Stromal cell of bone marrow (primary cell): Measurements from ENCODE around the gene CABLES2.
"Not testable (repeated sequence)": the region's sequence is repeated elsewhere in the genome, so short reads cannot be mapped to it uniquely, and the experiment has no call there.

ENCODE experiments used
- DNase-seq: peaks from one replicate; pipeline ENCODE4 v3.0.0-alpha.2; 2012; ENCODE audit warnings: low read depth

The CABLES2 gene

DNA sequence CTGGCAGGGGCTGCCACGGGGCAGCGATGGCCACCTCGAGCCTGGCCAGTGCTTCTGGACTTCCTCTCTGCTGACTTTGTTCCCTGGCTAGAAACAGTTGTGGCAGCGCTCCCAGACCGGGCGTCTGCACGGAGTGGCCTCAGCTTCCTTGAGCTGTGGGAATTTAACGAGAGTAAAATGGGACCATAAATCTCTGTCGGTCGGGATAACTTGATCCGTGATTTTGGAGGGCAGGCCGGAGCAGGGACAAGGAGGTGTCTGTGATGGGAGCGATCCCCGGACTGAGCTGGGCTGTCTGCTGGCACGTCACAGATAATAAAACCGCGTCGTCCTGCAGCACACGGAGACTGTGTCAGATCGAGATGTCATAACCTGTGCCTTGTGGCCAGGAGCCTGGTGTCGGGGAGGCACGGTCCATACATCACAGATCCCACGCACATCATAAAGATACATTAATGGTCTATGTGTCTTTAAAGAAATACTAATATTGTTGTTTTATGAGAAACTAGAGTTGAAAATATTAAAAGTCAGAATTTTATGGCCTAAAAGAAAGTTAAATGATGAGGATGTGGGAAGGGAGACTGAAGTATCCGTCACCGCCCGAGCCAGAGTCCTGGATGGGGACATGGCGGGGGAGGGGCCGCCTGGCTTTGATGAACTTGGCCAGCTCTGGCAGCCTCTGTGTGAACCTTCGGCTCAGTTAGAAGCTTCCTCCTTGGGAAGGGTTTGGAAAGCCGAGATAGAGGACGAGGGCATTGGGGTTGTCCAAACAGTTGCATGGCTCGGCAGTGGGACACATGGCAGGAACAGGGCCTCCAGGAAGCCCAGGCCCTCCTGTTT, 26.8 kb upstream of the CABLES2 start:
- no peak for DNase-seq

DNA sequence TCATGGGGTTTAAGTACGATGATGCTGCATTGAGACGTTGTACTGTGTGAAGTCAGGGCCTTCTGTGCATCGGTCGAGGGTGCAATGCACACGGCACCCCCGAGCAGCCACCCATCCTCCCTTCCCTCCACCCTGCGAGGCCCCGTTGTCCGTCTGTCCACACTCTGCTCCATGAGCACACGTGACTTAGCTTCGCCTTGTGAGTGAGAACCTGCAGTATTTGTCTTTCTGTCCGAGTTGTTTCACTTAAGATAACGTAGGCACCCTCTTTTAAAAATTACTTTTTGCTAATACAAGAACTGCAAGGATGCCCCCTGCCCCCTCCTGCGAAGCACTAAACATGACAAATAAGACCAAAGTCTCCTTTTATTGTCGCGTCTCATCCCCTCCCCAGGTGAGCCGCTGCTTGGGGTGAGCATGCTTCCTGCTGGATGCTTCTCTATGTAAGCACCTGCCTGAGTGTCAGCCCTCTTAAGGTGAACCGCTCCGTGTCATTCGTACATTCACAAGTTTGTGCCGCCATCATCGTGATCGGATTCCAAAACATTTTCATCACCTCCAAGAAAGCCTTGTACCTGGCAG, 23.9 kb upstream of the CABLES2 start:
- no peak for DNase-seq

DNA sequence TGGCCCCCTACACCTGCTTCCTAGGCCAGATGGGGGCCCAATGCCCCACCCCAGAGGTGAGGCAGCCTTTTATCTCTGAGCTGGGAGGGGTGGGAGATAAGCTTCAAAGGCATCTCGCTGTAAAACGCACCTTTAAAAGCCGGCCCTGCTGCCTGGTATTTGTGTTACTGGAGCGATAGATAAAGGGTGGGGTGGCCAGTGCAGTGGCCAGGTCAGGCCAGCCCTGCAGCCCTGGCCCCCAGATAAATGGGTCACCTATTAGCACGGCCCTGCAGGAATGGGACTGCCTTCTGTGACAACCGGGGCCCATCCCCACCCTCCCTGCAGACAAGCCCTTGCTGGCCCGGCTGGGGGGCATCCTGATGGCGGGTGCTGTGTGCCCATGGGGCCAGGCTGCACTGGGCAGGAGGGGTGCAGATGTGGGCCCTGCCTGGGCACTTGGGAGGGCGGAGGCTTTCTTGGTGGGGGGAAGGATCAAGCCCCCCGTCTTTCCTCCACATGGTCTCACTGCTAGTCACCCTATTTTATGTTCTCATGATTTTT, 23.3 kb upstream of the CABLES2 start:
- no peak for DNase-seq

DNA sequence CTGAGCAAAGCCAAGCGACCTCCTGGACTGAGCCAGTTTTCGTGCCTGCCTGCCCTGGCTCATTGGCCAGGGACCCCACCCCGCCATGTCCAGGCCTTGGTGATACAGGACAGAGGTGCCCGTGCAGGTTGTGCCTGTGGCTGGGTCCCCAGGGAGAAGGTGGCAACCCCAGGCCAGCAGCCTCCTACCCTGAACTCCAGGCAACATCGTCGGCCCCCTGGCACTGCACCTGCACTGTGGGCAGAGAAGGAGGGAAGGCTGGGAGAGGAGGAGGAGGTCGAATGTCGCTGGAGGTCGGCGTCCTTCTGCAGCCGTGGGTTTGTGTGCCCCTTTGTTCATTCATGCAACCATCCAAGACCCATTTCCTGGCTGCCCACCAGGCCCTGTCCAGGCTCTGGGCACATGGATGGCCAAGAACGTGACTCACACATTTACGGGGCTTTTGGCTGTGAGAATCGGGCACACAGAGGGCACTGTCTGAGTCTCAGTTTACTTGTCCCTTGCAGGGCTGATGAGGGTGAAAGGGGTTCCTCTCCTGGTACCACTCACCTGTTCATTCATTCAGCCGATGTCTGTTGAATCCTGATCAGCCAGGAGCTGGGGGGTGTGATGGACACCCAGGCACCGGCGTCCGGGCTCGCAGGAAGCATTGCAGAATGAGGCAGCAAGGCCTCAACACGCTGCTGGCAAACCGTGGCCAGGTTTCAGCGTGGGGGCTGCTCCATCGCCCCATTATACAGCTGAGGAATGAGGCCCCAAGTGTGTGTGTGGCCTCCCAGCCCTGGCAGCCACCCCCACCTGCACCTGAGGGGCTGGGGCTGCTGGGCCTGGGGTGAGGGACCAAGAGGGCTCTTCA, 22.6 kb upstream of the CABLES2 start:
- DNase-seq, result no peak

DNA sequence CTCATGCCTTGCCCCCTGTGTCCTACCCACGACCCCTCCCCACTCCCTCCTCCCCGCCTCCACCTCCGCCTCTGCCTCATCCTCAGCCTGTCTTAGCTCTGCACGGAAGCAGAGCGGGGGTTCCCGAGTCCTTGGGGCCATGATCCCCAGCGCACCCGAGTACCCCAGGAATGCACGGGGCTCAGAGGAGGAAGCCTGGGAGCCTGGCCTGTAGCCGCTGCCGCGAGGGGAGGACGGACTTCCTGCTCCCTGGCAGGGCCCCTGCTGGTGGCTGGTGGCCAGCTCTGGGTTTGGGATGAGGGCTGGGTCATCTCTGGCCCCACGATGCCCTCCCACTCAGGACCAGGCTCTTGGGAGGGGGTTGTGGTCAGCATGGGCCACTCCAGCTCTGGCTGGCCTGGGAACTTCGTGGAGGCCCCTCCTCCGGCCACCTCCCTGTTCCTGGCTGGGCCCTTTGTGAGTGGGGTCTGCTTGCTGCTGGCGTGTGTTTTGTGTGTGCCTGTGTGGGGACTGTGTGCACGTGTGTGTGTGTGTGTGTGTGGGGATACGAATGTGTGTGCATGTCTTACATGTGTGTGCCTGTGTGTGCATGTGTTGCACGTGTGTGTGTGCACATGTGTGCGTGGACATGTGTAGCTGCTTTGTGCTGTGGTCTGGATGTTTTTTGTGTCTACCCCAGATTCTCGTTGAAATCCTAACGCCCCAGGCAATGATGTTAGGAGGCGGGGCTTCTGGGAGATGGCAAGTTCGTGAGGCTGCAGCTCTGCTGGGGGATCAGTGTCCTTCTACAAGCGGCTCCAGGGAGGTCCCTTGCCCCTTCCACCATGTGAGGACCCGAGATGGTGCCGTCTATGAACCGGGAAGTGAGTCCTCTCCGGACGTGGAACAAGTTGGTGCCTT, 21.6 kb upstream of the CABLES2 start:
- DNase-seq, result no peak

DNA sequence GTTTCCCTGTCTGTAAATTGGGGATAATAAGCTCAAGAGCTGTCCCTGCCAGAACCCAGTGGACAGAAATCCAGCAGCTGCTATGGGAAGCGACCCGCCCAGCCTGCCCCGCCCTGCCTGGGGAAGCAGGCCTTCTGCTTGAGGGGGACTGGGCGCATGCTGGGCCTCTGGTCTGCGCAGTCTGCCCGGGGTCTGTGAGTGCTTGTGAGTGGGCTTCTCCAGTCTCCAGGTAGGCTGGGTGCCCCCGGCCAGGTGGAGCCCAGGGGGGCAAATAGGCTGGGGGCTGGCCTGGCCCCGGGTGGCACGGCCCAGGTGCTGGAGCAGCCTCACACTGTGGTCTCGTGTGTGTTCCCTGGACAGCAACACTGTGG, 20.9 kb upstream of the CABLES2 start:
- DNase-seq, result no peak

DNA sequence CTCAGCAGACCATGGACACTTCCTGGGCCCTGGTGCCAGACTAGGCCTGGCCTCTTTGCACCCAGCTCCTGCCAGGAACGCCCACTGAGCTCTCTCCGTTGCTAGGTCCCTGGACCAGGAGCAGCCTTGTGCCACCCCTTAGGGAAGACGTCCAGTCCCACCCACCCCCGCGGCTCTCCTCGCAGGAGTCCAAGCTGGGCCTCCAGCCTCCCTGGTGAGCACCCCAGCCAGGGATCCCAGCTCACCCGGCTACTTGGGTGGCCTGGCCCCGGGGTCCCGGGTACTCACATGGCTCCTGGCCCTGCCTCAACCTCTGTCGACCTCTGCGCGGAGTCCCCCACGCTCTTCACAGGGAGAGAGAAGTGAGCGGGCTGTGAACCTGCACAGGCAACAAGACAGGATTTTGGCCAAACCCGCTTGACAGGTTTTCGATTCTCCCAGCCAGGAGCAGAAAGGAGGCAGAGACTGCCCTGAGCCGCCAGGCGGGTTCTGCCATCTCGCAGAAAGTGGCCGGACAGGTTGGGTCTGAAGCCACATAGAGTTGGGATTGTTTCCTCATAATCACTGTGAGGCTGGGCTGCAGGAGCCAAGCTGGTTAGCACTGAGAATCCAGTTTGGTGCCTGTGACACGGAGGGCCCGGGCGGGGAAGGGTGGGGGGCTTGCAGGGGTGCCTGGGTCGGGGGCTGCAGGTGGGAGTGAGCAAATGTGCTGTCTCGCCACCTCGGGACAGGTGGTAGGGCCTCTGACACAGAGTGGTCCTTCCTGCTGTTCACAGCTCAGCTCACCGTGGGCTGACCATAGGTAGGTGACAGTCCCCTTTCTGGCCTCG, 20.3 kb upstream of the CABLES2 start, which contains the start of gene RBBP8NL:
TSS of gene RBBP8NL (minus strand) at position 368 of the 830 bp plus-strand sequence. CDS start 7,892 bp downstream, outside the sequence.
- DNase-seq, result no peak

DNA sequence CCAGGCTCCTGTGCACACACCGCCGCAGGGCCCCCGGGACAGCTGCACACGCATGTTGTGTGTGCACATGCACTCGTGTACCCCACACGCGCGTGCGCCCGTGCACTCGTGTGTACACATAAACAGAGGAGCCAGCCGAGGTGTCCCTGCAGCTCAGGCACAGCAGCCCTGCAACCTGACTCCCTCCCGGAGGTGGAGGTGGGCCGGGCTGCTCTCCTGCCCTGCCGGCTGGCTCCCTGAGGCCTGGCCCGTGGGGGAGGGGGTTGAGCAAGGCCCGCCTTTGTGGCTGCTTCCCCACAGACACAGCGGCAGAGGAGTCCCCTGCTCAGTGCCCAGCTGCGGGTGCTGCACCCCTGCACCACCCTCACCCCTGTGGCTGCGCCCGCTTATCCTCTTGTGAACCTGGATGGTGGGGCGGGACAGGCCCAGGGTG, 19.6 kb upstream of the CABLES2 start:
- no peak for DNase-seq

DNA sequence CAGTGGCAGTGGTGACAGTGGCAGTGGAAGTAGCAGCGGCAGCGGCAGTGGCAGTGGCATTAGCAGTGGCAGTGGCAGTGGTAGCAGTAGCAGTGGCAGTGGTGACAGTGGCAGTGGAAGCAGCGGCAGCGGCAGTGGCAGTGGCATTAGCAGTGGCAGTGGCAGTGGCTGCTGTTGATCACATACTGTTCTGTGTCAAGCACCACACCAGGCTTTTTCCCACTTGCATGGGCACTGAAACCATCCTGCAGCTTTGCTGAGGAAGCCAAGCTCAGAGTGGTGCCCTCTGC, 18.9 kb upstream of the CABLES2 start:
- DNase-seq, result not testable (repeated sequence)

DNA sequence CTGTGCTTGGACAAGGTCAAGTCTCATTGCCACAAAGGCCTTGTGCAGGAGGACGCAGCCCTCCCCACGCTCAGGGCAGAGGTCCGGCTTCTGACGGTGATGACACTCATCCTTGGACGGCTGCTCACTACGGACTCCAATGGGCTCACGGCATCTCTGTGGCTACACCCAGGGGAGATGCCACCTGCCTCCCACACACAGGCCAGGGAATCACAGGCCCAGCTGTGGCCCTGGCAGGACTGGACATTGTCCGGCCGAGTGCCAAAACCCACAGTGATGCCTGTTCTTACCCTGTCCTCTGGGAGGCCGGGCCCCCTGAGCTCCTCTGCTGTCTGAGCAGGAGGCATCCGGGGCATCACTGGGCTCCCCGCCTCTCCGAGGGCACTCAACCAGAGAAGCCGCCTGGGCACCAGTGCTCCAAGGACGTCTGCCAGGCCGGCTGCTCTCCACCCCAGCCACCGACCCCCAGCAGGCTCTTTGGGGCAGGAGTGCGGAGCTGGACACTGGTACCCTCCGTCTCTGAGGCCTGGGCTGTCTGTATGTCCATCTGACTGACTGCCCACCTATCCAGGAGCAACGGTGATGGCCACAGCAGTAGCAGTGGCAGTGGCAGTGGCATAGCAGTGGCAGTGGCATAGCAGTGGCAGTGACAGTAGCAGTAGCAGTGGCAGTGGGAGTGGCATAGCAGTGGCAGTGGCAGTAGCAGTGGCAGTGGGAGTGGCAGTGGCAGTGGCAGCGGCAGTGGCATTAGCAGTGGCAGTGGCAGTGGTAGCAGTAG, 18.4 kb upstream of the CABLES2 start:
- no peak for DNase-seq

DNA sequence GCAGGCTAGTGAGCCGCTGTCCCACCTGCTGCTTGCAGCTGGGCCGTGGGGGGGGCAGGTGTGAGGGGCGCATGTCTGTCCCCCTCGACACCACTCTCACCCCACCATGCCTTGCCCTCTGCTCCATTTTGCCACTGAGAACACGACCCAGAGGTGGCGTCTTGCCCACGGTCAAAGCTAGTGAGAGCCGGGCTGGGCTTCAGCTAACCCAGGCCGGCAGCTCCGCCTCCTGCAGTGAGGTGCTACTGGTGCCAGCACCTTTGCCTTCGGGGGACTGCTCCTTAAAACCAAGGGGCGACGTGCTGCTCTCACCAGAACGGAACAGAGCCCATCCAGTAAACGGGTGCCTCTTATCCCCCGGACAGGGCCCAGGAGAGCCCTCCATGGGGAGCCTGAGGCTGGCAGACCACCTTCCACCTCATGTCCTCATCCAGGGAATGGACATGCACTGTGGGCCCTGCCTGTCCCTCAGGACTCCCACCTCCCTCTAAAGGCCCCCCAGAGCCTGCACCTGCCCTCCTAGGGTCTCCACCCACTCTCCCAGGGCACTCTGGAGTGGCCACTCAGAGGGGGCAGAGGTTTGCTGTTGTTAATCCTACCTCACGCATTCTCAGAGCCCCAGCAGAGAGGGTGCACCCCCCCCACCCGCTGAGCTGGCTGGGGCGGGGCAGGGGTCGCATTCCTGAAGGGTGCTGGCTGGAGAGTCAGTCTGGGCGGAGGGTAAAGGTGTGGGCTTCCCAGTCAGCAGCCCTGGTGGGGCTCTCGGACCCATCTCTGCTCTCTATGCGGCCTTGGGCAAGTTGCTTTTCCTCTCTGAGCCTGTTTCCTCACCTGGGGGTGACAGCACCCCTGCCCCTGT, 17.4 kb upstream of the CABLES2 start:
- DNase-seq, result no peak

DNA sequence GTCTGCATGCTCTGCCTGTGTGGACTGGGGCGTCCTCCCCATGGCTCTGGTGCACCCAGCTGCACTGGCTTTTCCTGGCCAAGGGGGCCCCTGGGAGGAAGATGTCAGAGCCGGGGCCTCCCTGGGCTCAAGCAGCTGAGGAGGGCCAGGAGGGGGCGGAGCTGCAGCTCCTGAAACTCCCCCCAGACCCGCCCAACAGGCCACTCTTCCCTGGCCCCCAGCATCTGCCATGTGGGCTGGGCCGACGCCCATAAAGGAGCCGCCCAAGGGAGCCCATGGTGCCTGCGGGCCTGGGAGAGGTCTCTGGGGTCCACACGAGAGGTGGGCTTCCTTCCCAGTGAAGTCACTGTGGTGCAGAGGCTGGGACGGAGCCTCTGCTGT, 16.2 kb upstream of the CABLES2 start:
- no peak for DNase-seq

DNA sequence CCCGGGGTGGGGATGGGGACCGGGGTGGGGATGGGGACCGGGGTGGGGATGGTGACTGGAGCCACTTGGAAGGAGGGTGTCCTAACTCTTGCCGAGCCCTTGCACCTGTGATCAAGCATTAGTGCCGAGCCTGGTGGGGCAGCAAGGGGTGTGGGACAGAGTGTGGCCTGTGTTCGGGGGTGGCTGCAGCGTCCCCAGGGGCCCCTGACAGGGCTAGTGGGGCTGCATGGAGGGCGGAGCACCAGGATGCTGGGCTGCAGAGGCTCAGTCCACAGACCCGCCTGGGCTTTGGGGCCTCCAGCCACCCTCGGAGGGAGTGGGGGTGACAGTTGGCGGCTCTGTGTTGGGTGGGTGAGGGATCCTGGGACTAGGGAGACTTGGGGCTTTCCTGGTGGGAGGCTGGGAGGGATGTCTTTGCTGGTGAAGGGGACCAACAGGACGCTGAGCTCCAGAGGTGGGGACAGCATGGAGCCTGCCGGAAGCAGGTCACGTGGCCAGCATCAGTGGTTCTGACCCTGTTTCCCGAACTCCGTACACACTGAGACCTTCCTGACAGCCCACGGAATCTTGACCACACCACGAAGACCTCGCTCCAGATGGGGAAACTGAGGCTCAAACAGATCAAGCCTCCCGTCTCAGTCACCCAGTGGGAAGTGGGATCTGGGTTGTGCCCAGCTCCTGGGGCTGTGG, 15.7 kb upstream of the CABLES2 start:
- no peak for DNase-seq

DNA sequence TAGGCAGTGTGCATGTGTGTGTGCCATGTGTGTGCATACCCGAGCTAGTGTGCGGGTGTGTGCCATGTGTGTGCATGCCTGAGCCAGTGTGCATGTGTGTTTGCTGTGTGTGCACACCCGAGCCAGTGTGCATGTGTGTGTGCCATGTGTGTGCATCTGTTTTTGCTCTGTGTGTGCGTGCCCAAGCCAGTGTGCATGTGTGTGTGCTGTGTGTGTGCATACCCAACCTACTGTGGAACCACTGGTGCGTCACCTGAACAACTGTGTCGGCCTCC, 14.6 kb upstream of the CABLES2 start:
- DNase-seq, result no peak

DNA sequence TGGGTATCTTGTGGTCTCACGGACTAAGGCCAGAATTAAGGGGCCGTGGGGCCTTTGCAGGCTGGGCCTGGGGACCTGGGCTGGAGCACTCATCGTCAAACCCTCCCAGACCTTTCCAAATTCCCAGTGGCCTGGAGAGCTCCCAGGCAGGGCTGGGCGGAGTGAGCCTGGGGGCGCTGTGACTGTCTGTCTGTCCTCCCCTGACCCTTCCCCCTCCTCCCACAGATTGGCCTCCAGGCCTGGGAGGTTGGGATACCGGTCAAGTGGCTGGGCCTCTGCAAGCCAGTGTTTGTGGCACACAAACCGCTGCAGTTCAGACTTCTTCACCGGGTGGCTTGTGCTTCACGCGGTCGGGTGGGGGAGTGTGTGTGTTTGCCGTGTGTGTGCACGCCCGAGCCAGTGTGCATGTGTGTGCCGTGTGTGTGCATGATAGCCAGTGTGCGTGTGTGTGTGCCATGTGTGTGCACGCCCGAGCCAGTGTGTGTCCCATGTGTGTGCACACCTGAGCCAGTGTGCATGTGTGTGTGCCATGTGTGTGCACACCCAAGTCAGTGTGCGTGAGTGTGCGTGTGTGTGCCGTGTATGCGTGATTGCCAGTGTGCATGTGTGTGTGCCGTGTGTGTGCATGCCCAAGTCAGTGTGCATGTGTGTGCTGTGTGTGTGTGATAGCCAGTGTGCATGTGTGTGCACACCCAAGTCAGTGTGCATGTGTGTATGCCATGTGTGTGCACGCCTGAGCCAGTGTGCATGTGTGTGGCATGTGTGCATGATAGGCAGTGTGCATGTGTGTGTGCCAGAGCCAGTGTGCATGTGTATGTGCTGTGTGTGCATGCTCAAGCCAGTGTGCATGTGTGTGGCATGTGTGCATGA, 14.0 kb upstream of the CABLES2 start:
- no peak for DNase-seq

DNA sequence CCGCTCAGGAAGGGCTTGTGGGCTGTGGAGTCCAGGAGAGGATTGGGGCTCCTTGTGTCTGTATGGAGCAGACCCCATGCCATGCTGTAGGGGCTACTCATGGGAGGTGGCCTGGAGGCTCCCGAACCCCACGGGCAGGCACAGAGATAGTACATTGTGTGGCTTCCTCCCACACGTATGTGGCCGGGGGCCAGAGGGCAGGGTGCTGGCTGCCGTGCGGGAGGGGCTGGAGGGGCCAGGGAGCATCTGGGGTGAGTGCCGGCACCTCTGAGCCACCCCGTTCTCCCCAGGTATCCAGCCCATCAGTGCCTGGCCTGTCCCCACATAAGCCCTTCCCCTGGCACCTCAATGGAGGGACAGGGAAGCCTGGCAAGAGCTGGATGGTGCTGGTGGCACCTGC, 12.7 kb upstream of the CABLES2 start:
- DNase-seq, result no peak

DNA sequence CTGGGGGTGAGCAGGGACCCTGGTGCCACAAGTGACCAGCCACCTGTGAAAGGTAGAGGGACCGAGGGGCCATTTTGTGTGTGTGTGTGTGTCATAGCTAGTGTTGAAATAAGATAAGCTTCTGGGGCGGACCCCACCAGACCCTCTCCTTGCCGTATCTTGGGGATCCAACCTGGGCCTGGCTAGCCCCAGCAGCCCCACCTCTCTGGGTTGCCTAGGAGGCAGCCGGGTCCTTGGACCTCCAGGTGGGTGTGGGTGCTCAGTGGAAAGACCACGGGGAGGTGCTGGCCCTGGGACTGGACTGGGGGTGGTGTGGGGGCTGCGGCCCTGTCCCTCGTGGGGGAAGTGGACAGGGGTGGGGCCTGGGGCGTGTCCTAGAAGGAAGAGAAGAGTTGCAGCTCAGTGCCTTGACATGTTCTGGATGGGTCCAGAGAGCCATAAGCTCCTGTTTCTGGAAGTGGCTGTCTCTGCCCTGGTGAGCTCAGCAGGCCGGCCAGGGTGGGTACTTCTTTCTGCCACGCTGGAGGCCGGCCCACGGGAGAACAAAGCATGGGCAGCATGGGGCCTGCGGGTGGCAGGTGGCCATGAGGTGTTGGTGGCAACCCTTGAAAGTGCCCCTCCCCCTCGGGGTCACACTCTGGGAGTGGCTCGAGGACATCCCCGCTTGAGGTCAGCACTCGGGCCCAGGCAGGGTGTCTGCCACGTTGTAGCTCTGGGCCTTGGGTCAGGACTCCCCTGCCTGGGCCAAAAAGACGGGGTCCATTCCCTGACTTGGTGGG, 11.8 kb upstream of the CABLES2 start:
- DNase-seq, result no peak
